IPS-18c (cell line): ENCODE measurements around the gene FCMR.

Source experiments
- H3K4me3 ChIP-seq: 2 replicates; pipeline ENCODE4 v1.7.0; 2013; ENCODE audit warnings: low read depth, mild to moderate bottlenecking, low read length, moderate library complexity; ENCODE audit not compliant: insufficient read depth
- H3K9me3 ChIP-seq: one replicate; pipeline ENCODE4 v1.6.1; 2013; ENCODE audit warnings: mild to moderate bottlenecking, low read length, moderate library complexity; ENCODE audit not compliant: control insufficient read depth, insufficient read depth

The FCMR gene

DNA sequence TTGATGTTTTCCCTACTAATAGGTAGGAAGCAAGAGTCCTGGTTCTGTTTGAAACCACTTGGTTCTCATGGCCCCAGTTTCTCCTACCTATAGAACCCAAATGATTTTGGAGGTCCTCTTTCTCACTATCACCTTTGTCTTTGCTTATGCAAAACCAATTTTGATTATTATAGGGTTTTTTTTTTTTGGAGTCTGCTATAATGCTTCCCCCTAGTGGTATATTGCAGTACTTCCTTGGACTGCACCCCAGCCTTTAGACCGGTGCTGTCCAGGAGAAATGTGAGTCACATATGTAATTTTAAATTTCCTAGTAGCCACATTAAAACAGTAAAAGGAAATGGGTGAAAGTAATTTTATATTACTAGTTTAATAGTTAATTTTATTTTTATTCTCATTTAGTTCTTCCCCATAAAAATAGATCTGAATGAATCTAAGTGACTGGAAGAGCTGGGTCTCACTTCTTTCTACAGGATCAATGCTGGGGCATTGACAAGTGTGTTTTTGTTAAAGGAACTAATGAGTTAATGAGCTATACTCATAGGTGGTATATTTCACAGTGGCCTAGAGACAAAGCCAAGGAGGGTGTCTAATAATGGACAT is 10.6 kb downstream of the FCMR start:
- Histone ChIP-seq H3K4me3 (no peak overlapping the region), H3K9me3 (peaks cover 2% of the 10 kb centered on the region)

DNA sequence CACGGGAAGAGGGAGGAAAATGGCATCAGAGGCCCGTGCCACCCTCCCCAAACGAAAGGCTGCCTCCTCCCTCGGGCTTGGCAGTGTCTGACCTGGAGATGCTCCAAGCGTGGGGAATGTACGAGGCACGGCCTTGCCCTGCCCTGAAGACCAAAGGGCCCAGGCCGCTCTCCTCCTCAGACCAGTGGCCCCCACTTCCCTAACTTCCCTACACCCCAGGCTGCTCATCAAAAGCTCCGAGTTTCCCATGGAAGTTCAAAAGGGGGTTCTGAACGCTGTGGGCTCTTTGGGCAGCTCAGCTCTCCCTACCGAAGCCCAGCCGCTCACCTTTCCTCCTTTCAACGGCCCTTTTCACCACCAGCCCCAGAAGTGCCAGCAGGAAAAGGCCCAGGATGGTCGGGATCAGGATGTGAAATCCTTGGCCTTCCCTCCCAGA is 11.8 kb downstream of the FCMR start:
- Histone ChIP-seq H3K4me3 (peak overlapping the region; percentile 62), H3K9me3 (peaks cover 2% of the 10 kb centered on the region)

DNA sequence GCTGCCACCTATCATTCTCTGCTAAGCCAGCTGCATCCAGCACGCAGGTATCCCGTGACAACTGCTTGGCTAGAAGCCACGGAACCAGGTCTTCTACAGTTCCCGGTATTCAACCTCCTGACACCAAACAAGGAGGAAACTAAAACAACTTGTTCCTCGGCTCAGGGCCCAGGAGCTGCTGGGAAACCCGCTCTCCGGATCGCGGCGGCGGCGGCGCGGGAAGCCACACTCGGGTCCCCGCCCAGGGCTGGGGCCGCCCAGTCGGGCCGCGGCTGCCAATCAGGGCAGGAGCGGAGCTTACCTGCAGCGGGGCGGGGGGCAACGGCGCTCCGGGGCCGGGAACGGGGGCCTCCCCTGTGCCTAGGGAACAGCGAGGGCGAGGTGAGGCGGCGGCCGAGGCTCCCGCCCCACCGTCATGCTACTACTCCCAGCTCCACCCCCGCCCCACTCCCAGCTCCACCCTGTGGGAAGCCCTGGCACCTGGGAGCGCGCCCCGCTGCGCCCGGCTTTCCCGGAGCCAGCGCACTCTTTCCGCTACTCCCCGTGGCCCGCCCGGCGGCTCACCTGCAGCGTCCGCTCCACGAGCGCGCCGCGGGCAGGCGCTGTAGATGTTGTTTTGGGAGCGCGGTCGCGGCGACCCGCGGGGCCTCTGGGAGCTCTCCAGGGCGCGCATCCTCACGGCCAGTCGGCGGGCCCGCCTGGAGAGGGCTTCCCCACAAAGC is 12.4 kb downstream of the FCMR start:
- Histone ChIP-seq H3K4me3 (peak overlapping the region; percentile 62), H3K9me3 (peaks cover 2% of the 10 kb centered on the region)

DNA sequence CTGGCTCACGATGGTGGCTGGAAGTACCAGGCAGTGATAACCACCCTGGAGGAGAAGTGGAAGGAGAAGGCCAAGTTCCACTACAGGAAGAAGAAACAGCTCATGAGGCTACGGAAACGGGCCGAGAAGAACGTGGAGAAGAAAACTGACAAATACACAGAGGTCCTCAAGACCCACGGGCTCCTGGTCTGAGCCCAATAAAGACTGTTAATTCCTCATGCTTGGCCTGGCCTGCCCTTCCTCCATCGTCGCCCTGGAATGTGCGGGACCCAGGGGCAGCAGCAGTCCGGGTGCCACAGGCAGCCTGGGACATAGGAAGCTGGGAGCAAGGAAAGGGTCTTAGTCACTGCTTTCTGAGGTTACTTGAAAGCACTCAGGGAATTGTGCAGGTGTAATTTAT is 13.7 kb downstream of the FCMR start:
- Histone ChIP-seq H3K9me3 (peaks cover 2% of the 10 kb centered on the region), H3K4me3 (no peak overlapping the region)

DNA sequence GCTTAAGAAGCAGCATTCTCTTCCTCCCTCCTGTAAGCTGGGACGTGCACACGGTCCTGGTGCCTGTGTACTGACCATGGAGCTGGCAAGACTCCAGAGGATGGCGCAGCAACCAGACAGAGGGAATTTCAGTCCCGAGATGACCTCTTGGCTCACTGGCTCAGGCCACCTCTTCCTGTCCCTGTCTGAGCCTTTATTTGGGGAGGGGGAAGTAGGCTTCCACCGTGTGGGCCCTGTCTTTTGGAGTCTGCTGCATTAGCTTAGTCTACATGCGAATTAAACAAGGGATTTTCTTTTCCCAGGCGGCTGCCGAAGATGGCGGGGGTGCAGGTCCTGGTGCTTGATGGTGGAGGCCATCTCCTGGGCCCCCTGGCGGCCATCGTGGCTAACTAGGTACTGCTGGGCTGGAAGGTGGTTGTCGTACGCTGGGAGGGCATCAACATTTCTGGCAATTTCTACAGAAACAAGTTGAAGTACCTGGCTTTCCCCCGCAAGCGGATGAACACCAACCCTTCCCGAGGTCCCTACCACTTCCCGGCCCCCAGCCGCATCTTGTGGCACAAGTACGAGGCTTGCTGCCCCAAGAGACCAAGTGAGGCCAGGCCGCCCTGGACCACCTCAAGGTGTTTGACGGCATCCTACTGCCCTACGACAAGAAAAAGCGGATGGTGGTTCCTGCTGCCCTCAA is 14.3 kb downstream of the FCMR start:
- Histone ChIP-seq H3K4me3 (no peak overlapping the region), H3K9me3 (peaks cover 2% of the 10 kb centered on the region)

DNA sequence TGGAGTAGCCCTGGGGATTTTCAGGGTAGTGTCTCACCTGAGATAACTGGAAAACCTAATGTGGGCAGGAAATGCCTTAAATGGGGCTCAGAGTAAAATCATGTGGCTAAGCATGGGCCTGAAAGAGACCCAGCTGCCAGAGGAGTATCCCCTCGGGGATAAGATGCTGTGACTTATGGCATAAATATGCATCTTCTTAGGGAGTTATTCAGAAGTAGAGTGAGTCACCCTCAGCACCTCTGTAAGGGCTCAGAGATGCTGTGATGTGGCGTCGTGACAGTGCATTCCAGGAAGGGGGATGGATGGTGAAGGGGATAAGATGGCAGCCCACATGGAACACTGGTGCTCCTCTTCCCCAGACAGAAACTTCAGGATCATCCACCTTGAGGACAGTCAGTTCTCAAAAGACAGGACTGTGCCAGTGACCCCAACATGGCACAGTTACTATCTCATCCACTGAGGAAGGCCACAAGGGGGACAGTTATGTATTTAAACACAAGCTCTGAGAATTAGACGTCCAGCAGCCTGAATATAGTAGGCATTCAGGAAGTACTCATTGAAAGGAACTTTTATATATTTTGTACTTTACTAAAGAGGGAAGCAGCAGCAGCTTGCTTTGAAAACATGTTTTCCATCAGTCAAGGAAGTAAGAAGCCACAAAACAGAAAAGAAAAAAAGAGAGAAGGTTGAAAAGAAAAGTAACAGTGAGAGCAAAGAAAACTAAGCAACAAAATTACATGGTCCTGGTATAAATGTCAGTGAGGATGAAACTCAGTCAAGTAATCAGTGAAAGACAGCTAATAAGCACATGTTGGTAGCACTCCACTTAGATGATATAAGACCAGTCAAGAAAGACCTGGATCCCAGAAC is 16.2 kb downstream of the FCMR start:
- H3K9me3 ChIP-seq = peaks cover 4% of the 10 kb centered on the region
- no peak overlapping the region for H3K4me3 ChIP-seq

DNA sequence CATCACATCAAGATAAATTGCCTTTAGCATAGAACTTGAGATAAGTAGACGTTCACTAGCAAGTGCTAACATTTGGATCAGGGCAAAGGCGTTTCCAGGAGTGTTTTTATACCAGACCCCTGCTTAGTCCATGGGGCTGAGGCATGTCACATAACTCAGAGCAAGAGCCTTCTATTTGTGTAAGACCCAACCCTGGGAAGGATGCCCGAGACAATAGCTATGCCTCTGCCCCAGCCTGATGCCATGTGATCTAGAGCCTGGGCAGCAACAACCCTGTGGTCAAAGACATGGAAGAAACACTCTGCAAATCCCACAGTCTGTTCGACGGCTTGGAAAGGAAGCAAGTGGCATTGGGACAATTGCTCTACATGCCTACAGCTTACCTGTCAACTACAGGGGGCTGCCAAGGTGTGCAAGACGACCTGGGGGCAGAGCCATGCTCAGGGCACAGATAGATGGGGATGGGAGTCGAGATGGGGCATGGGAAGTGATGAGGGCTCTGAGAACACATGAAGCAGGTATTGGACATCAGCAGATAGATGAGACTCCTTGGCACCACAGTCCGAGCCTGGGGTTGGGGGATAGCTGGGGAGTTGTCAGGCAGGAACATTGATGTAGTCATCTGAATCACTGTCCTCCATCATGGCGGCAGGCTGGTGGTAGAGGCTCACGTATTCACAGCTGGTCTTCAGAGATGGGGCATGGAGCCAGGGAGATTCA is 17.2 kb downstream of the FCMR start:
- H3K9me3 ChIP-seq = peaks cover 5% of the 10 kb centered on the region
- H3K4me3 ChIP-seq = no peak overlapping the region

DNA sequence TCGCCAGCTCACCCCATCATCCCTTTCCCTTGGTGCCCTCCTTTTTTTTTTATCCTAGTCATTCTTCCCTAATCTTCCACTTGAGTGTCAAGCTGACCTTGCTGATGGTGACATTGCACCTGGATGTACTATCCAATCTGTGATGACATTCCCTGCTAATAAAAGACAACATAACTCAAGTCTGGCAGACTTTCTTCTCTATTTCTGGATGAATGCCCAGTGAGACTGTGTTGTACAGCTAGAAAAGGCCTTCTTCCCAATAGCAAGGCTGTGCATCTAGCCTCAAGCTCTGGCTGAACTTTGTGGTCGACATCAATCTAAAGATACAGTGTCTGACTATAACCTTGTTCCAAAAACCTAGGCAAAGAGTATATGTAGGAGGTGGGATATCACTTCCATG is 18.1 kb downstream of the FCMR start:
- H3K9me3 ChIP-seq = peaks cover 3% of the 10 kb centered on the region
- no peak overlapping the region for H3K4me3 ChIP-seq

DNA sequence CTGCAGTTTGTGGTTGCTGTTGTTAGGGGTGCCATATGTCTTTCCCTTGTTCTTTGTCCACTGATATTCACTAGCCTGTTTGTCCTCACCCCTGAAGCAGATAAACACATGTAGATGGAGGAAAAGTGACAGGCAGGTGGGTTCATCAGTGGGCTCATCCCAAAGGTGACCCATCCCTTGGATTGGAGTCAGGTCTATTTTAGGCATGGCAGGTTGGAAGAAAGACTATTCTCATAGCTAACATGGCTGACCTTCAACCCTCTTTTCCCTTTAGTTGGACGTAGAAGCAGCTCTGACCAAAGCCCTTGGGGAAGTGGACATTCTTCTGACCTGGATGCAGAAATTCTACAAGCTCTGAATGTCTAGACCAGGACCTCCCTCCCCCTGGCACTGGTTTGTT is 19.0 kb downstream of the FCMR start:
- Histone ChIP-seq H3K4me3 (no peak overlapping the region), H3K9me3 (peaks cover 3% of the 10 kb centered on the region)

DNA sequence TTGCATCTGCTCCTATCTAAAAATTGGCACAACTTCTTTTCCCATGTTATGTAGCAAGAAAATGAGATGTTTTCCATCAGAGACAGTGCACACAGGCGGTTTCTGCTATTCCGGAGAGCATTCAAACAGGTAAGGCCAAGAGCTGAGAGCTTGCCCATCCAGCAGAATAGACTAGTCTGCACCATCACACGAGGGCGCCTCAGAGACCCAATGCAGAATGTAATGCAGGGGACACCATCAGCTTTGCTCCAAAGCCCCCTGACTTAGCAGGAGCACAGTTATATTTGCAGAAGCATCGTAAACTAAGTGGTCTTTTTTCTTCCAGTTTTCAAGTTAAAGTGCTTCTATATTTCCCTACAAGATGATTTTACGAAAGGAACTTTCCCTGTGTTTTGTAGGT is 19.8 kb downstream of the FCMR start:
- Histone ChIP-seq H3K9me3 (peaks cover 3% of the 10 kb centered on the region), H3K4me3 (no peak overlapping the region)

DNA sequence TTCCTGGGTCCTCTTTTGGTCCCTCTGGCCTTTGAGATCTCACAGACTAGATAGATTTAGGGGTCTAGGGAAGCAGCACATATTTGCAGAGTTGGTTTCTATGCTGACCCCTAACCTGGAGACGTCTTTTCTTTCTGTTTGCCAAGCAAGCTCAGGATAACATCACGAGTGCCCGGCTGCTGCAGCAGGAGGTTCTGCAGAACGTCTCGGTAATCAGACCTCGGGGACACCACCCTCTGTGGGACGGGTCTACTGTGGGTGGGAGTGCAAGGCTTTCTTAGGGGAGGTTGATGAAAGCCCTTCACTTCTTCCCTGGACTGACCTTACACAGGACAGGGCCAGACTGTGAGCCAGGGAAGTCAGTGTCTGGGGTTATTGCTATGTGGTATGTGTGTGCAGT is 21.6 kb downstream of the FCMR start:
- Histone ChIP-seq H3K4me3 (no peak overlapping the region), H3K9me3 (peaks cover 3% of the 10 kb centered on the region)

DNA sequence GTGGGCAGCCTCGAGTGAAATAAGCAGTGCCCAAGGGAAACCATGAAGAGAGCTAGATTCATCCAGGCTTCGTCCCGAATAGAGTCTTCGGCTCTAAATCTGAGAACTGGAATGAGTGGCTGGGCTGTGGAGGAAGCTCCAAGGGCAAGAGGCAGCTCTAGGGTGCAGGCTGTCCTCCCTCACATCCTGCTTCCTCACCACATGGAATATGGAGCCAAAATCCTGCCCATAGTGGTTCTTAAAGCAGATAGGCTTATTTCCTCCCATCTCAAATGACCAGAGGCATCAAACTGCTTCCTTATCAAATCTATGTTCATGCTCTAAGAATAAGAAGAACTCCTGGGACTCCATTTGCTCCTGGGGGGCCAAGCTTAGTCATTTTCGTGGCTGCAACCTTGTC is 22.0 kb downstream of the FCMR start:
- Histone ChIP-seq H3K9me3 (peaks cover 3% of the 10 kb centered on the region), H3K4me3 (no peak overlapping the region)

DNA sequence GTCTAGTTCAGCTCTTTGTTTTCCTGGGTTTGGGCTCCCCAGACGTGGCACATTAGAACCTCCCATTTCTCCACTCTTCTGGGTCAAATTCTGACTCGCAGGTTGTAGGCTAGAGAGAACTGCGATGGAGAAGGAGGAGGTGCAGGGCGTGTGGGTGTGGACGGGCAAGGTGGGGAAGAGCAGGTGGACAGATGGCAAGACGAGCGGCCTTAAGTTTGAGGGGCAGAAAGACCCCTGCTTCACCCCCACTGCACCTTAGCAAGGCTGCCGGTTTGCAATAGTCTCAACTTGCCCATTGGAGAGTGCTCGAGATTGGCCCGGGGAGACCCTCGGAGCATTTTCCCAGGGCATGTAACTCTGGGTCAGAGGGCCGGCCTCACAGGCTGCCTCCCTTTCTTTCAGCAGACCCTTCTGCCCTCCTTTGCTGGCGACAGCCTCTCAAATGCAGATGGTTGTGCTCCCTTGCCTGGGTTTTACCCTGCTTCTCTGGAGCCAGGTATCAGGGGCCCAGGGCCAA is 22.8 kb downstream of the FCMR start:
- Histone ChIP-seq H3K9me3 (peaks cover 3% of the 10 kb centered on the region), H3K4me3 (no peak overlapping the region)

DNA sequence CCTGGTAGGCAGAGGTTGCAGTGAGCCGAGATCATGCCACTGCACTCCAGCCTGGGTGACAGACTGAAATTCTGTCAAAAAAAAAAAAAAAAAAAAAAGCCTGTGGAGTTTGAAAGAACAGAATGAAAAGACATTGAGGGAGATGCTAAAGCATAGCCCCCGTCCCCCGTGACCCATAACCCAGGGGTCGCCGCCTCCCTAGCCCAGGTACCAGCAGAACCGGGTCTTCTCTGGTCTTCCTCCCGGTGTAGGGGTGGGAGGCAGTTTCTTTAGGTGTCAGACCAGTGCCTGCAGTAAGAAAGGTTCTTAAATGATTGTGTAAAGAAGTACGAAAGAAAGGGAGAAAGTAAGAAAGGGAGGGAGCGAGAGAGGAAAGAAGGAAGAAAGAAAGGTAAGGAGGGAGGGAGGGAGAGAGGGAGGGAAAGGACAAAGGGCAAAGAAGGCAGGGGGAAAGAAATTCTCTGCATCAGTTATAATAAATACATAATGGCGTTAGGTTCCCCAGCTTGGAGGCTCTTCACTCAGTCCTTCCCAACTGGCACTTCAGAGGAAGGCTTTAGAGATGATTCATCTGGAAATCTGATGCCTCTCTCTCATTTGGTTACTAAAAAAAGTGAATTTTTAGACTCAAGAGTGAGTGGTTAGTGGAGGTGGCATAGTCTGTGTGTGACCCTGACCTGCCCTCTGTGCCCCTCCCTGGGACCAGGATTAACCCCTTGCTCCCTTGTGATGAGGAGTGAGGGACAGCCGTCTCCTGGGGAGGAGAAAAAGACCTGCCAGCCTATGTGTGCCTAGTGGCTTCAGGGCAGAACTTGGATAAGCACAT is 23.4 kb downstream of the FCMR start:
- H3K4me3 ChIP-seq = no peak overlapping the region
- H3K9me3 ChIP-seq = peaks cover 3% of the 10 kb centered on the region

DNA sequence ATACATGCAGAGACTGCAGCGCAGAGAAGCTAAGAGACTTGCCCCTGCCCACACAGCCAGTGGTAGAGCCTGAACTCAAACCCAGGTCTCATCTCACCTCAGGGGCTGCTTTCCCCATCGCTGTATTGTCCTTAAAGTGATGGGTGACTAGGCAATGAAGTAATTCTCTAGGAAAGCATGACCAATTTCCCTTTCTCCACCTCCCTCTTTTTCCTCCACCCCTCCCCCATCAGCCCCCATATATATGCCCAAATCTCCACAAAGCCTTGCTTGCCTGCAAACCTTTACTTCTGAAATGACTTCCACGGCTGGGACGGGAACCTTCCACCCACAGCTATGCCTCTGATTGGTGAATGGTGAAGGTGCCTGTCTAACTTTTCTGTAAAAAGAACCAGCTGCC is 24.6 kb downstream of the FCMR start, which contains the start of gene IL24:
Gene IL24 (plus strand): TSS at position 269 of the 400 bp plus-strand sequence. CDS start 390 bp downstream, outside the sequence.
- Histone ChIP-seq H3K4me3 (no peak within 1 kb of the TSS), H3K9me3 (peaks cover 3% of the 10 kb centered on the region)

DNA sequence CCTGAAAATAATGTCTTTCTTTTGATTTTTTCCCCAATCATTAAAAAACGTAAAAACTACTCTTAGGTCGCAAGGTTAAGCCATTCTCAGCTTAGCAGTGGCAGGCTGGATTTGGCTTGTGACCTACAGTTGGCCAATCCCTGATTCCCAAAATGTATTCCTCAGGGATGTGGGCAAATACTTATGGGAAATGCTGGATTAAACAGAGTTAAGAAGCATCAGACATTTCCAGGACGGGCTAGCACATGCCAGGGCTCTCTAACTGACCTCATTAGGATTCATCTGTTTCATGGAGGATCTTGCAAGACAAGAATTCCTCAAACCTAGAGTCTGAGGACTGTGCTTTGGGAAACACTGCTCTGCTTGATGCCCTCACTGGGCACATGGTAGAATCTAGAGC is 25.5 kb downstream of the FCMR start:
- Histone ChIP-seq H3K9me3 (peaks cover 3% of the 10 kb centered on the region), H3K4me3 (no peak overlapping the region)
